Cardiac muscle cell (in vitro differentiated cells and primary cell): ENCODE results near the gene VOPP1. TPM values are rescaled to one million over a fixed set of nuclear protein-coding genes. Genes with fewer than 3 reads are reported as not detected.

Experiments
- DNase-seq, 2 donors: peaks; one replicate each; pipeline versions ENCODE4 v3.0.0 to v3.0.0-alpha.2; 2010 to 2017; ENCODE audit warnings: low read depth in 1 of 2, low spot score in 1 of 2
- H3K27ac ChIP-seq: fragments of 200-600 bp; sonication (generic); 2 replicates; pipeline ENCODE4 v1.5.1; 2016
- H3K27me3 ChIP-seq: fragments of 200-600 bp; sonication (generic); 2 replicates; pipeline ENCODE4 v1.6.0; 2016; ENCODE audit warnings: control low read depth
- H3K36me3 ChIP-seq: fragments of 200-600 bp; sonication (generic); 2 replicates; pipeline ENCODE4 v1.5.1; 2016; ENCODE audit warnings: control low read depth
- H3K4me1 ChIP-seq: fragments of 200-600 bp; sonication (generic); 2 replicates; pipeline ENCODE4 v1.8.1; 2017; ENCODE audit warnings: low read depth, mild to moderate bottlenecking, mixed run types
- H3K4me3 ChIP-seq: fragments of 200-600 bp; sonication (generic); 2 replicates; pipeline ENCODE4 v1.5.1; 2016; ENCODE audit warnings: mild to moderate bottlenecking
- H3K9me3 ChIP-seq: fragments of 200-600 bp; sonication (generic); 2 replicates; pipeline ENCODE4 v1.5.1; 2017; ENCODE audit warnings: low read depth, mild to moderate bottlenecking, control low read depth
- CTCF ChIP-seq: IDR thresholded peaks from 2 replicates; pipeline ENCODE4 v1.5.1; 2012; ENCODE audit warnings: low read depth, mild to moderate bottlenecking, low read length
- polyA plus RNA-seq: library from polyadenylated mRNA; unstranded; fragments of >200 nt; fragmentation: Nextera tagmentation; extraction: Ambion mirVana; gene quantifications from 2 replicates; pipeline ENCODE4 v1.2.1, GENCODE V29; 2016
- total RNA-seq: library from RNA; depleted of rRNA; stranded (reverse); fragments of >200 nt; gene quantifications from 2 replicates; pipeline ENCODE4 v1.2.3, GENCODE V29; 2016

Gene VOPP1
- total and polyA plus RNA-seq, 2 experiments from 2014 or later, result 9.6 to 19.3 TPM

- no peaks in the 10 kb centered on the region for H3K9me3 ChIP-seq
- TF ChIP-seq CTCF, result no peak
- H3K4me3 ChIP-seq, result no peak overlapping the region
- H3K4me1 ChIP-seq, result no peaks in the 10 kb centered on the region
- no peak for DNase-seq
- H3K27ac ChIP-seq, result no peak overlapping the region
- H3K36me3 ChIP-seq, result no peaks in the 10 kb centered on the region
- H3K27me3 ChIP-seq, result no peaks in the 10 kb centered on the region
These were observed 20.2 kb upstream of the VOPP1 start for GRCh38 chr7:55592492-55592891.

- TF ChIP-seq CTCF, result no peak
- no peak for DNase-seq
- no peaks in the 10 kb centered on the region for H3K27me3 ChIP-seq
- no peak overlapping the region for H3K4me3 ChIP-seq
- H3K27ac ChIP-seq, result no peak overlapping the region
- H3K4me1 ChIP-seq, result no peaks in the 10 kb centered on the region
- H3K36me3 ChIP-seq, result no peaks in the 10 kb centered on the region
- no peaks in the 10 kb centered on the region for H3K9me3 ChIP-seq
These were observed 19.1 kb upstream of the VOPP1 start for GRCh38 chr7:55591282-55591931.

- no peak for DNase-seq
- no peaks in the 10 kb centered on the region for H3K4me1 ChIP-seq
- H3K27me3 ChIP-seq, result no peaks in the 10 kb centered on the region
- no peaks in the 10 kb centered on the region for H3K9me3 ChIP-seq
- H3K4me3 ChIP-seq, result no peak overlapping the region
- no peak overlapping the region for H3K27ac ChIP-seq
- no peak for TF ChIP-seq CTCF
- no peaks in the 10 kb centered on the region for H3K36me3 ChIP-seq
These were observed 18.4 kb upstream of the VOPP1 start for GRCh38 chr7:55590517-55591281.

GRCh38 chr7:55589905-55590304, 17.6 kb upstream of the VOPP1 start:
- H3K9me3 ChIP-seq, result no peaks in the 10 kb centered on the region
- H3K27ac ChIP-seq, result no peak overlapping the region
- no peaks in the 10 kb centered on the region for H3K36me3 ChIP-seq
- H3K27me3 ChIP-seq, result no peaks in the 10 kb centered on the region
- H3K4me1 ChIP-seq, result no peaks in the 10 kb centered on the region
- H3K4me3 ChIP-seq, result no peak overlapping the region
- DNase-seq, result no peak
- TF ChIP-seq CTCF, result no peak

GRCh38 chr7:55588976-55589604, 16.8 kb upstream of the VOPP1 start:
- H3K4me1 ChIP-seq, result no peaks in the 10 kb centered on the region
- H3K4me3 ChIP-seq, result no peak overlapping the region
- no peaks in the 10 kb centered on the region for H3K27me3 ChIP-seq
- H3K9me3 ChIP-seq, result no peaks in the 10 kb centered on the region
- no peak for TF ChIP-seq CTCF
- no peak overlapping the region for H3K27ac ChIP-seq
- H3K36me3 ChIP-seq, result no peaks in the 10 kb centered on the region
- DNase-seq, result no peak
